NCI-H146 treated with DMSO at 0.1 percent for 48 hours (cell line): ENCODE data around the gene ZNF222.

Source experiments
- DNase-seq: peaks from one replicate; lab custom pipeline; 2025; ENCODE audit not compliant: unreplicated experiment; lab: John Stamatoyannopoulos, UW

The ZNF222 gene

GRCh38 chr19:44051650-44052402, 26.6 kb downstream of the ZNF222 start, which contains the start of gene ZNF223:
ZNF223 (plus strand) TSS chr19:44052036; CDS start chr19:44055177, 3,141 bp downstream.
- peak; percentile 99 for DNase-seq

DNA sequence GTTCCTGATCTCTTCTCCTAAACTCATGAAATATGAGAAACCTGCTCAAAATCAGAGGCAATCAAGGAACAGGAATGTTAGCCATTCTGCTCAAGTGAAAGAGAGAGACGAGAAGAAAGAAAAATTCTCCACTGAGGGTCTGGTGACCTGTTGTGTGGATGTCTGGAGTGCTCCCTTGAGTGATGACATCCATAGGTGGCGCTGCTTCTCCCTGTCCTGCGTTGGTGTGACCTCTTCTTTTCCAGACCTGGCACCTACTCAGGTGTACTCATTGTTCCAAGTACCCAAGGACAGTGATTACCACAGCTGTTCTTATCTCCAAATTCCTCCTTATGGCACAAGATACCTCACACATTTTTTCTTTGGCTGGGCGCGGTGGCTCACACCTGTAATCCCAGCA, 30.7 kb downstream of the ZNF222 start:
- DNase-seq = no peak

- DNase-seq = no peak
Measured at GRCh38 chr19:44059229-44059628, 34.0 kb downstream of the ZNF222 start.

DNA sequence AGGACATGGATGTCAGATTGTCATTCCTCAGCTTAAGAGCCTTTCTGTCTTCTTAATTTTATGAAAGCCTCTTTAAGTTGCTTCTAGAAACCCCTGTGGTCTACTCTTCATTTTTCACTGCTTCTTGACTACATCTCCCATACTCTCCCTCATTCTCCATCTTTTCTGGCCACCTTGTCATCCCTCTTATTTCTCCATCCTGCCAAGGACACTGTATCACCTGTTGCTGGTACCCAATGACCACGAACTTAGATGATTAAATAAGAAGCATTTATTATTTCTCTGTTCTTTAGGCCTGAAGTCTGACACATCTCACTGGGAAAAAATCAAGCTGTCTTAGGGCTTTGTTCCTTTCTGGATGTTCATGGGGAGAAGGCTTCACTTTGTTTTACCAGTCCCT, 35.9 kb downstream of the ZNF222 start:
- DNase-seq = no peak

GRCh38 chr19:44066305-44066704, 41.1 kb downstream of the ZNF222 start:
- DNase-seq = no peak

GRCh38 chr19:44069415-44069814, 44.2 kb downstream of the ZNF222 start:
- DNase-seq = no peak

GRCh38 chr19:44071824-44072542, 46.8 kb downstream of the ZNF222 start, which contains the start of gene ZNF284:
ZNF284 (plus strand) TSS chr19:44072159; CDS start chr19:44076390, 4,231 bp downstream.
- DNase-seq = peak; percentile 95

GRCh38 chr19:44072543-44073401, 47.6 kb downstream of the ZNF222 start:
- DNase-seq = no peak

DNA sequence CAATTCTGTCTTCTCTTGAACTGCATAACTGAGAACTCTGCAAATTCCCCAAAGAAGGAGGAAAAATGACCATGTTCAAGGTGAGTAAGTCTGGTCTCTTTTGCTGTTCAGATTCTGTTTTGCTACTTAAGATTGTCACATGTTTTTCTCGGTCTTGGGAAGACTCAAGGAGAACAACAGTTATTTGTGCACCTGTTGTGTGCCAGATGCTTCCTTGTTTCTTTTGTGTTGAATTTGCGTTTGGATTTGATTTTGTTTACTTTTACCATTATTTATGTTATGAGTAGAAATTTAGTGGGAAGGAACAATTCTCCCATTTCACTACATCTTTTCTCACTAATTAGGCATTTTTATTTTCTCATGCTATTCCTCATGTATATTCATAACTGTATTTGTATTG, 51.1 kb downstream of the ZNF222 start:
- no peak for DNase-seq
